SIG-M5 treated with dmso at 0.1 percent for 504 hours (cell line): ENCODE data around the gene MYO18A.

Experiments
- DNase-seq: peaks from one replicate; lab custom pipeline; 2025; ENCODE audit not compliant: unreplicated experiment; lab: John Stamatoyannopoulos, UW

Gene MYO18A

DNA sequence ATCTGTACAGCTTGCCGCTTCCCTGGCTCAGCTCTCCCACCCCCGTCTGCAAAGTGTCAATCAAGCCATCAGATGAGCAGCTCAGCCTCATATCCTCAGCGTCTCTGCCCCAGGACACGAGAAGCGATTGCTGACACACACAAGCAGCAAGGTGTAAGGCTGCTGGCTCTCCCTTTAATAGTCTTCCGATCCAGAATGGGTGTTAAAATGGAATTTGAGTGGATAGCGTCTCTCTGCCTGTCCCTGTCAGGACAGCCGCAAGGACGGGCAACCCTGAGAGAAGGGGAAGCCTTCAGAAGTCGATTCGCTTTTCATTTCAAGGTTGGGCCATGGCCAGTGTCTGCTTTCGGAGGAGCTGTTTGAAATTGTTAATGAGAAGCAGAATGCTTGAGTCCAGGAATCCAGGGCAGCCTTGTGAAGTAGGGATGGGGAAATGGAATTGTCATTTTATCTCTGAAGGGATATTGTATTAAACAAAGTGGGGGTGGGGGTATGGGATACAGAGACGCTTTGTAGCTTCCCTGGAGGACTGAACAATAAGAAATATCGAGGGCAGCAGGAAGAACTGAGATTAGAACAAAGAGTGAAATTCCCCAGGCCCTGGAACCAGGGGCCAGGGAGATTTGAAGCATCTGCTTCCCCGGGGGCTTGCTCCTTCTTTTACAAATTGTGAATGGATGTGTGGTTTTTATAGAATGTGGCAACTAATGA is 142.0 kb downstream of the MYO18A start:
- DNase-seq: no peak

DNA sequence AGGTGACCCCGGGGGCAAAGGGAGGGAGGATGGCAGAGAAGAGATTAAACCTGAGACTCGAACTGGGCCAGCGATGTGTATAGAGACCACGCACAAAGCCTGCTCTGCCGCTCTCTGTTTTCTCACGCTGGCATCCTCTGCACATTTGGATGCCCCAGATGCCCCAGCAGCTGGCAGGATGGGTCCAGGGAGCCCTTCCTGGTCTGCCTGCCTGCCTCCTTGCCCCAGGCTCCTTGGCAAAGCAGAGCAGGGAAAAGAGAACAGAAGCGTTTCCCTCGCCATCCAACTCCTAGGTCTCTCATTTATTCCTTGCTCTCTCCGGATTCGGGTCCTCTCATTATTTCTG is 142.5 kb downstream of the MYO18A start:
- no peak for DNase-seq

DNA sequence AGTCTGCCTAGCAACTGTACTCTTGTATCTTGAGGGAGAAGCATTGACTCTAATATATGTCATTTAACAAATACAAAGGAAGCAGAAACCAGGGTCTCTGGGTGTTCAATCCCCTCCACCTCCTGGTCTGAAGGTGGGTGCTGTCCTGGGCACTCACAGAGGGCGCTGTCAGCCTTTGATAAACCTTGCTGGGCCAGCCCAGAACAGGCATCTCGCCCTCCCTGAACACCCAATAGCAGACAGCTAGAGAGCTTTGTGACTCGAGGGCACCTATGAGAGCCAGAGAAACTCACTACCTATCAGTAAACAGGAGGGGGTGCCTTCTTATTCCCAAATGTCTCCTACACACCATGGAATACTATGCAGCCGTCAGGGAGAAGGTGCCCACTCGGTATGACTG is 143.6 kb downstream of the MYO18A start:
- no peak for DNase-seq

DNA sequence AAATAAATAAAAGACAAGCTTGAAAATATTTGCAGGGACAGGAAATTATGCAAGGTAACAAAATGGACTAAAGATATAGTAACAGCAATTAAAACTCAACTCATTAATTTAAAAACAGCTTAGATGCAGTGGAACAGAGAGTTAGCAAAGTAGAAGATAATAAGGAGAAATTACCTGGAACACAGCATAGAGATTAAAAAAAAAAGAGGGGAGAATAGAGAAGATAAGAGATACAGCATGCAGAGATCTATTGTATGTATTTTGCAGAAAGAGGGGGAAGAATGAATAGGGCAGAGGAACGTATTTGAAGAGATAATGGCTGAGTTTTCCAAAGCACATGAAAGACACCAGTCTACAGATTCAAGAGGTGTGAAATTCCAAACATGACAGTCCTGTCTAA is 145.7 kb downstream of the MYO18A start:
- DNase-seq: no peak

DNA sequence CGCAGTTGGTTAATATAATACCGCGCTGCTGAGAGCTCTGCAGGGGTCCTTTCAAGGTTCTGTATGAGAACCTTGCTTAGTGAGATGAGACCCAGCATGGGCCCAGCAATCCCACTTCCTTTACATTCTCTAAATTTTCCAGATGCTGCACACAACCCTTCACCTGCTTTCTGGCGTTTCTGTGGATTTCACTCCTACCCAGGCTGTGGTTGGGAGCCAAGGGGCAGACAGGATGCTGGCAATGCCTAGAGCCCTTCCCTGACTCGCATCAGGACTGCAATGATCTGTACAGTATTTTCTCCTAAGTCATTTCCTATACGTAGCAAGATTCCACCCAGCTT is 147.4 kb downstream of the MYO18A start:
- no peak for DNase-seq

DNA sequence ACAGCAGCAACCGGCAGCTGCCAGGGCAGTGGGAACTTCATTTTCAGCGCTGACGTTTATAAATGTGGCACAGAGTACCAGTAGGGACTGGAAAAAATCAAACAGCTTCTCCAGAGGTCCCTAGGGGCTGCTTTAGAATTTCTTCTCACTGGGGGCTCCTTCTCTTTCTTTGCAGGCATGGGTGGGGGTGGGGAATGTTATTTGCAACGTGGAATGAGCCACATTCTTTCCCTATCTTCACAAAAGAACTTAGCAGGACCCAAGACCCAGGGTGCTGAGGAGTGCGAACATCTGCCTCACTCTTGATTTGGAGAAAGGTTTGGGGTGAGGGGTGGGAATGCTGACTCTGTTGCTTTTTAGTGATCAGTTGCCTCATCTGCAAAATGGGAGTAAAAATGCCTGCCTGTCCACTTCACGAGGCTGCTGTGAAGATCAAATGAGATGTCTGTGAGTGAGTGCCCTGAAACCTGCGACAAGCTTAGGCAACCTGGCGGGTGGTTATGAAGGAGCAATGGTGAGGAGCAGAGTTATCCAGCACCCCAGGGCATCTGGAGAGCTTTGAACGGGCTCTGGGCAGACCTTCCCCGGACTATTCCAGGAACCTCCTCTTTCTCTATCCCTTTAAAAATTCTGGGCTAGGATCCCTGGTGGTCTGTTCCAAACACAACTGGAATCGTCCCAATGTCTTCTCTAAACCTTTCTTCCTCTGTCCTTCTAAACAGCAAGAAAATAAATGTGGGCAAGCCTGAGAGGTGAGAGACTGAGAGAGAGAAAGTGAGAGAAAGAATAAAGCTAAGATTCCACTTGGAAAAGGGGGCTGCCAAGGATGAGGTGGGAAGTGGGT is 148.0 kb downstream of the MYO18A start:
- DNase-seq: no peak

DNA sequence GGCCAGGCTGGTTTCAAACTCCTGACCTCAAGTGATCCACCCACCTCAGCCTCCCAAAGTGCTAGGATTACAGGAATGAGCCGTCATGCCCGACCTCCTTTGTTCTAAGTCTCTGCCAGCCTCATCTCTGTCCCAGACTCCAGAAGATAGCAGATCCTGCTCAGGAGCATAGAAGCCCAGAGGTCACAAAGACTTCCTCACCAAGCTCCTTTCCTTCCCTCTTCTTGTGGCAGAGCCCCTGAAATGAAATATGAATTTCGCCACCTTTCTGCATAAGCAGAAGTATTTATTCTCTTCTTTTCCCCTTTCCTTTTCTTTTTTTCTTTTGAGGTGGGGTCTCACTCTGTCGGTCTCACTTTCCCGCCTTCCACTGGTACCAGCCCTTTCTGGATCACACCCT is 148.7 kb downstream of the MYO18A start:
- DNase-seq: peak; percentile 16

DNA sequence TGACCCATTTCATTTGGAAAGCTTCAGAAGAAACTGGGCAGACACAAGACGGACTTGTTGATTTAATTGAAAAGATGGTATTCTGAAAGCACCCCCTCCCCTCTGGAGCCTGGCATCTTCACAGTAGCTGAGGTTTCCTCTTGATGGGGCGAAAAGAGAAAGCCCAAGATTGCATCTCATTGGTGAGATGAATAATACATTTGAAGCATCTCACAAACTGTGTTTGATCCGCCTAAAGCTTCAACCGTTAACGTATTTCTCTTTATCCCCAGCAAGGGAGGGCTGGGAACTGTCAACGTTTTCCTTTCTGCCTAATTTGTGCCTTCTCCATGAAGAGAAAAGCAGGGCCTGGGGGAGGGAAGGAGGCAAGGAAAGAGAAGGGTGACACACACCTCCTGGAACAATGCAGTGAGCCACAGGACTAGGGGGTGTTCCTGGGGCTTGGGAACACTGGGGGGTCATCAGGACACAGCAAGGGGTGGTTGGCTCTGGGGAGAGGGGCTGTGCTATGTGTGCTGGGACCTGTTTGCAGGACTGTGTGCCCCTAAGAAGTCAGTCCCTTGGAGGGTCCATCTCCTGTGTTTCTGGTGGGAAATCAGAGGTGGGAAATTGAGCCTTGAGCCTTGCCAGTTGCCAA is 155.8 kb downstream of the MYO18A start:
- no peak for DNase-seq

DNA sequence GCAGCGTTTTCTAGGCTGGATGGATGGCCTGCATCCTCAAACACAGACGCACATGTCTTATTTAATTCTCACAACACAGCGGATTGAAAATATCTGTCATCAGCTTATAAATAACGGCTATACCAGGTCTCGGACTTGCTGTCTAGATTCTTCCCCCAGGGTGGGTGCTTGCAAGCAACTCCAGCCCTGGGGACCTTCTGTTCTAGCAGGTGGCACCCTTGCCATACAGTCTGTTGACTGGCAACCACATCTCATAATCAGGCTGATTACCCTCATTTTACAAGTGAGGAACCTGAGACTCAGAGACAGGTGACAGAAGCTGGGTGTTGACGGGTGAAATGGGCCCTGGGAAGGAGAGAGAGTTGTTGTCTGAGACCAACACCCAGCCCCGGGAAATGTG is 158.1 kb downstream of the MYO18A start:
- no peak for DNase-seq

DNA sequence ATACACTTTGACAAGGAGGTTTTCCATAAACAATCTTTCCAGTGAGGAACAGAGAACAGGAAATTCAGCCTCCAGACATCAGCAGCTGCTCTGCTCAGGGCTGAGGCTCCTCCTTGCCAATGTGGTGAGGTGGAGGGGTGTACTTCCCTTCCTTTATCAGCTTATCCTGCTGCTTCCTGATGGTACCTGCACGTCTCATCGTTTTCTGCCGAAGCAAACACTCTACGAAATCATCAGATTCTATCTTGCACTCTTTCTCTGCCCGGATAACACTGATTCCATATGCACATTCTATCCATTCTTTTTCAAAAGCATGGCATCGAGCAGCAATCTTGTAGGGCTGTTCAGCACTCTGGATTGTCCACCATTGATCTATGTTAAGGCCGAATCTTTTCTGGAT is 159.0 kb downstream of the MYO18A start:
- DNase-seq: no peak
